Sigmoid colon (tissue), 4 donors: ENCODE results near the gene MICOS13.
A peak's percentile ranks its signal among the peaks of the same experiment; 100 is the strongest.

Experiments
- CTCF ChIP-seq, 4 experiments: fragments of 450-650 bp in 3 of 4; fragments of 200-600 bp in 1 of 4; IDR thresholded peaks; one replicate each; pipeline ENCODE4 v1.5.1; 2016 to 2019; ENCODE audit warnings: antibody characterized with exemption in 4 of 4, mild to moderate bottlenecking in 3 of 4, moderate library complexity in 2 of 4
- EP300 ChIP-seq, 4 donors: sonication (generic); formaldehyde crosslinking; IDR thresholded peaks; one replicate each; pipeline ENCODE4 v1.6.1; 2017; ENCODE audit warnings: antibody characterized with exemption in 4 of 4
- POLR2A ChIP-seq, 2 donors: fragments of 450-650 bp; IDR thresholded peaks; one replicate each; pipeline ENCODE4 v1.6.1; 2016; ENCODE audit warnings: antibody characterized with exemption in 2 of 2, mild to moderate bottlenecking in 2 of 2, moderate library complexity in 2 of 2
- POLR2AphosphoS5 ChIP-seq, 4 donors: sonication (generic); formaldehyde crosslinking; IDR thresholded peaks; one replicate each; pipeline ENCODE4 v1.6.1; 2017; ENCODE audit warnings: antibody characterized with exemption in 4 of 4

GRCh38 chr19:5680084-5680436, 256 bp downstream of the MICOS13 start:
- TF ChIP-seq CTCF (IDR thresholded peaks at IDR 0.05) (no peak), POLR2AphosphoS5 (IDR thresholded peaks at IDR 0.05) (no peak), EP300 (IDR thresholded peaks at IDR 0.05) (no peak), POLR2A (IDR thresholded peaks at IDR 0.05) (peak in 1 of 2 donors; percentile 33)
